Activated naive CD8-positive, alpha-beta T cell treated with anti-CD3 and anti-CD28 coated beads for 36 hours (primary cell): ENCODE measurements around the gene MADD. TPM values are rescaled to one million over a fixed set of nuclear protein-coding genes. Genes with fewer than 3 reads are reported as not detected.

ENCODE experiments used
- DNase-seq: peaks from one replicate; pipeline ENCODE4 v3.0.0; 2021
- H3K27ac Mint-ChIP-seq: one replicate; pipeline ENCODE4 v1.8.0; 2022; ENCODE audit warnings: mild to moderate bottlenecking, moderate library complexity, mixed read lengths
- H3K27me3 Mint-ChIP-seq: one replicate; pipeline ENCODE4 v1.8.0; 2022; ENCODE audit warnings: mild to moderate bottlenecking, mixed read lengths
- H3K36me3 Mint-ChIP-seq: one replicate; pipeline ENCODE4 v1.8.0; 2021; ENCODE audit warnings: mild to moderate bottlenecking, mixed read lengths
- H3K4me1 Mint-ChIP-seq: one replicate; pipeline ENCODE4 v1.8.0; 2021; ENCODE audit warnings: mixed read lengths
- H3K4me3 Mint-ChIP-seq: one replicate; pipeline ENCODE4 v1.8.0; 2022; ENCODE audit warnings: mild to moderate bottlenecking, moderate library complexity, mixed read lengths
- H3K9me3 Mint-ChIP-seq: one replicate; pipeline ENCODE4 v1.8.0; 2022; ENCODE audit warnings: mixed read lengths
- total RNA-seq, 2 experiments: library from RNA; stranded (reverse); gene quantifications; one replicate each; pipeline ENCODE4 v1.2.3, GENCODE V29; 2021

MADD gene
- total RNA-seq, 2 experiments from 2014 or later = 50.9 to 51.2 TPM

- Mint-ChIP-seq H3K9me3 (no peaks in the 10 kb centered on the region), H3K4me1 (peaks cover 14% of the 10 kb centered on the region), H3K27ac (peak overlapping the region; percentile 19), H3K36me3 (no peaks in the 10 kb centered on the region), H3K27me3 (no peaks in the 10 kb centered on the region), H3K4me3 (no peak overlapping the region)
- peak; percentile 44 for DNase-seq
Observed at GRCh38 chr11:47259232-47259977, 10.5 kb upstream of the MADD start.

GRCh38 chr11:47260366-47260765 lies 9.6 kb upstream of the MADD start:
- Mint-ChIP-seq H3K4me3 (no peak overlapping the region), H3K27ac (no peak overlapping the region), H3K9me3 (no peaks in the 10 kb centered on the region), H3K27me3 (no peaks in the 10 kb centered on the region), H3K4me1 (peaks cover 16% of the 10 kb centered on the region), H3K36me3 (no peaks in the 10 kb centered on the region)
- no peak for DNase-seq

GRCh38 chr11:47261291-47261800 lies 8.6 kb upstream of the MADD start:
- Mint-ChIP-seq H3K27me3 (no peaks in the 10 kb centered on the region), H3K9me3 (no peaks in the 10 kb centered on the region), H3K36me3 (no peaks in the 10 kb centered on the region), H3K4me1 (peaks cover 24% of the 10 kb centered on the region), H3K4me3 (no peak overlapping the region), H3K27ac (no peak overlapping the region)
- no peak for DNase-seq

GRCh38 chr11:47264119-47264518 lies 5.8 kb upstream of the MADD start:
- peak overlapping the region; percentile 71 for H3K27ac Mint-ChIP-seq
- H3K27me3 Mint-ChIP-seq = no peaks in the 10 kb centered on the region
- no peak for DNase-seq
- no peaks in the 10 kb centered on the region for H3K36me3 Mint-ChIP-seq
- peaks cover 37% of the 10 kb centered on the region for H3K4me1 Mint-ChIP-seq
- H3K4me3 Mint-ChIP-seq = no peak overlapping the region
- H3K9me3 Mint-ChIP-seq = no peaks in the 10 kb centered on the region

- Mint-ChIP-seq H3K27ac (peak overlapping the region; percentile 71), H3K9me3 (no peaks in the 10 kb centered on the region), H3K36me3 (no peaks in the 10 kb centered on the region), H3K4me3 (no peak overlapping the region), H3K4me1 (peaks cover 35% of the 10 kb centered on the region), H3K27me3 (no peaks in the 10 kb centered on the region)
- DNase-seq = no peak
Observed at GRCh38 chr11:47264521-47264920, 5.4 kb upstream of the MADD start.

GRCh38 chr11:47267876-47268275 lies 2.1 kb upstream of the MADD start:
- H3K27ac Mint-ChIP-seq = peak overlapping the region; percentile 97

GRCh38 chr11:47268448-47269001 lies 1.4 kb upstream of the MADD start:
- Mint-ChIP-seq H3K36me3 (no peaks in the 10 kb centered on the region), H3K27ac (peak overlapping the region; percentile 97), H3K4me1 (peaks cover 57% of the 10 kb centered on the region), H3K4me3 (peak overlapping the region; percentile 85), H3K27me3 (no peaks in the 10 kb centered on the region), H3K9me3 (no peaks in the 10 kb centered on the region)
- no peak for DNase-seq

More at GRCh38 chr11:47267876-47268275, 2.1 kb upstream of the MADD start:
- Mint-ChIP-seq H3K4me1 (peaks cover 53% of the 10 kb centered on the region), H3K9me3 (no peaks in the 10 kb centered on the region), H3K36me3 (no peaks in the 10 kb centered on the region), H3K4me3 (no peak overlapping the region), H3K27me3 (no peaks in the 10 kb centered on the region)
- no peak for DNase-seq

GRCh38 chr11:47269002-47269828 lies 718 bp upstream of the MADD start:
- Mint-ChIP-seq H3K27ac (peak overlapping the region; percentile 97), H3K4me1 (peaks cover 62% of the 10 kb centered on the region), H3K36me3 (no peaks in the 10 kb centered on the region), H3K27me3 (no peaks in the 10 kb centered on the region), H3K4me3 (peak overlapping the region; percentile 85), H3K9me3 (no peaks in the 10 kb centered on the region)
- peak; percentile 88 for DNase-seq

- Mint-ChIP-seq H3K4me3 (peak overlapping the region; percentile 80), H3K27ac (peak overlapping the region; percentile 76), H3K27me3 (no peaks in the 10 kb centered on the region), H3K36me3 (peaks cover under 1% of the 10 kb centered on the region), H3K4me1 (peaks cover 51% of the 10 kb centered on the region), H3K9me3 (no peaks in the 10 kb centered on the region)
- DNase-seq = peak; percentile 26
Observed at GRCh38 chr11:47270331-47271271, 668 bp downstream of the MADD start.

- H3K27me3 Mint-ChIP-seq = no peaks in the 10 kb centered on the region
- peak; percentile 16 for DNase-seq
- H3K36me3 Mint-ChIP-seq = peaks cover 5% of the 10 kb centered on the region
Observed at GRCh38 chr11:47271328-47271727, 1.4 kb downstream of the MADD start.

GRCh38 chr11:47271961-47272661 lies 2.2 kb downstream of the MADD start:
- peaks cover 46% of the 10 kb centered on the region for H3K4me1 Mint-ChIP-seq
- no peak for DNase-seq
- H3K36me3 Mint-ChIP-seq = peaks cover 6% of the 10 kb centered on the region
- H3K27ac Mint-ChIP-seq = no peak overlapping the region
- H3K27me3 Mint-ChIP-seq = no peaks in the 10 kb centered on the region
- peak overlapping the region; percentile 76 for H3K4me3 Mint-ChIP-seq
- no peaks in the 10 kb centered on the region for H3K9me3 Mint-ChIP-seq

More at GRCh38 chr11:47271328-47271727, 1.4 kb downstream of the MADD start:
- H3K4me3 Mint-ChIP-seq = peak overlapping the region; percentile 76
- peak overlapping the region; percentile 76 for H3K27ac Mint-ChIP-seq
- H3K9me3 Mint-ChIP-seq = no peaks in the 10 kb centered on the region
- H3K4me1 Mint-ChIP-seq = peaks cover 46% of the 10 kb centered on the region

GRCh38 chr11:47272706-47273105 lies 2.8 kb downstream of the MADD start:
- peak overlapping the region; percentile 4 for H3K27ac Mint-ChIP-seq
- H3K4me1 Mint-ChIP-seq = peaks cover 44% of the 10 kb centered on the region
- no peaks in the 10 kb centered on the region for H3K9me3 Mint-ChIP-seq
- H3K36me3 Mint-ChIP-seq = peaks cover 6% of the 10 kb centered on the region
- no peak overlapping the region for H3K4me3 Mint-ChIP-seq
- H3K27me3 Mint-ChIP-seq = no peaks in the 10 kb centered on the region
- no peak for DNase-seq

- no peak for DNase-seq
- Mint-ChIP-seq H3K27me3 (no peaks in the 10 kb centered on the region), H3K9me3 (no peaks in the 10 kb centered on the region), H3K27ac (no peak overlapping the region), H3K4me1 (peaks cover 28% of the 10 kb centered on the region), H3K36me3 (peaks cover 8% of the 10 kb centered on the region), H3K4me3 (no peak overlapping the region)
Observed at GRCh38 chr11:47274495-47275235, 4.7 kb downstream of the MADD start.
